ENCODE measurements around the gene RUNX1.

- TF ChIP-seq CTCF (conservative IDR thresholded peaks at IDR 0.05; ENCODE audit: low read depth, low read length): no peak
- TF ChIP-seq EZH2 (IDR thresholded peaks at IDR 0.05; ENCODE audit: borderline replicate concordance, low read depth, low read length, poor library complexity, severe bottlenecking): no peak
Measured at GRCh38 chr21:34766862-34767261, 282.2 kb downstream of the RUNX1 start.

Data from A673 (cell line).